HCT116 (cell line): ENCODE measurements around the gene IGFL3. TPM values are rescaled to one million over a fixed set of nuclear protein-coding genes. Genes with fewer than 3 reads are reported as not detected.

ENCODE experiments used
- ATAC-seq: fragments of 200-7000 bp; cut with Tn5 transposase; 2 replicates; pipeline ENCODE4 v1.9.1; 2020; ENCODE audit warnings: mild to moderate bottlenecking, moderate library complexity
- BruUV-seq: library from RNA; stranded (reverse); fragments of 400-500 nt; replicated peaks from 2 replicates; lab custom pipeline; 2021; lab: Mats Ljungman, UMichigan
- CTCF ChIA-PET: fragments of 300-600 bp; sonication (Branson Sonifier 250); formaldehyde crosslinking; loops from one replicate; lab custom pipeline; 2021; ENCODE audit warnings: antibody characterized with exemption; lab: Charles Lee
- POLR2A ChIA-PET: fragments of 300-600, 350-600 bp; sonication (Branson Sonifier 250); formaldehyde crosslinking; loops from one replicate; lab custom pipeline; 2021; ENCODE audit warnings: antibody characterized with exemption; lab: Charles Lee
- RAD21 ChIA-PET, 2 experiments: fragments of 300-600 bp; sonication (Branson Sonifier 250); formaldehyde crosslinking; loops; one replicate each; lab custom pipeline; 2023; ENCODE audit warnings: low total read pairs in 2 of 2; ENCODE audit not compliant: uncharacterized antibody in 2 of 2, unreplicated experiment in 2 of 2, low non-redundant PET in 1 of 2; lab: Charles Lee
- DNase-seq: peaks from one replicate; pipeline ENCODE4 v3.0.0-alpha.2; 2010; ENCODE audit warnings: low read depth, low spot score
- H2AFZ ChIP-seq: fragments of 200-600 bp; shearing (Covaris generic), sonication (generic); 2 replicates; pipeline ENCODE4 v1.6.1; 2017; ENCODE audit warnings: low read depth, mixed run types, mixed read lengths, antibody characterized with exemption, low read length; ENCODE audit not compliant: poor library complexity, severe bottlenecking
- H3K27ac ChIP-seq: 2 replicates; pipeline ENCODE4 v1.5.1; 2012; ENCODE audit warnings: low read depth, low read length
- H3K27me3 ChIP-seq: fragments of 200-600 bp; sonication (generic); 2 replicates; pipeline ENCODE4 v1.6.1; 2016; ENCODE audit warnings: mixed run types, low read length, mixed read lengths; ENCODE audit not compliant: insufficient read depth
- H3K36me3 ChIP-seq, 2 experiments: fragments of 200-500 bp in 1 of 2; fragments of 200-600 bp in 1 of 2; sonication (Bioruptor generic) in 1 of 2; sonication (generic) in 1 of 2; 2 replicates each; pipeline versions ENCODE4 v1.5.1 to v1.6.1; 2014 to 2016; ENCODE audit warnings: low read length in 2 of 2, inconsistent platforms in 1 of 2, mixed read lengths in 1 of 2, mixed run types in 1 of 2; ENCODE audit not compliant: insufficient read depth in 2 of 2, control insufficient read depth in 1 of 2
- H3K4me1 ChIP-seq, 2 experiments: fragments of 200-600 bp in 1 of 2; sonication (generic) in 1 of 2; 2 replicates each; pipeline versions ENCODE4 v1.5.1 to v1.6.1; 2012 to 2017; ENCODE audit warnings: low read length in 2 of 2, inconsistent platforms in 1 of 2, mild to moderate bottlenecking in 1 of 2, mixed read lengths in 1 of 2, mixed run types in 1 of 2, moderate library complexity in 1 of 2; ENCODE audit not compliant: insufficient read depth in 2 of 2, control insufficient read depth in 1 of 2
- H3K4me2 ChIP-seq: fragments of 200-600 bp; sonication (generic); 2 replicates; pipeline ENCODE4 v1.6.1; 2017; ENCODE audit warnings: mixed run types, low read length, mixed read lengths
- H3K4me3 ChIP-seq, 2 experiments: fragments of 200-600 bp in 1 of 2; sonication (generic) in 1 of 2; replicated peaks in 1 of 2; 2 replicates each; pipeline ENCODE4 v1.5.1; 2011 to 2016; ENCODE audit warnings: low read length in 2 of 2, control low read depth in 1 of 2, low read depth in 1 of 2, mild to moderate bottlenecking in 1 of 2, mixed read lengths in 1 of 2, mixed run types in 1 of 2
- H3K79me2 ChIP-seq: fragments of 200-600 bp; sonication (generic); 2 replicates; pipeline ENCODE4 v1.6.1; 2017; ENCODE audit warnings: mild to moderate bottlenecking, mixed run types, low read length, moderate library complexity, mixed read lengths; ENCODE audit not compliant: insufficient read depth
- H3K9ac ChIP-seq: fragments of 200-600 bp; sonication (generic); 2 replicates; pipeline ENCODE4 v1.6.1; 2016; ENCODE audit warnings: low read length, mixed read lengths
- H3K9me2 ChIP-seq: fragments of 200-600 bp; sonication (generic), shearing (Covaris generic); 2 replicates; pipeline ENCODE4 v1.6.1; 2017; ENCODE audit warnings: mixed run types, mild to moderate bottlenecking, moderate library complexity; ENCODE audit not compliant: insufficient read depth
- H3K9me3 ChIP-seq, 2 experiments: fragments of 200-500 bp in 1 of 2; fragments of 200-600 bp in 1 of 2; sonication (Bioruptor generic) in 1 of 2; sonication (generic) in 1 of 2; 2 replicates each; pipeline ENCODE4 v1.6.1; 2014 to 2017; ENCODE audit warnings: low read length in 2 of 2, mixed read lengths in 2 of 2, inconsistent platforms in 1 of 2, low read depth in 1 of 2, mild to moderate bottlenecking in 1 of 2, mixed run types in 1 of 2, moderate library complexity in 1 of 2; ENCODE audit not compliant: control insufficient read depth in 1 of 2, insufficient read depth in 1 of 2
- H4K20me1 ChIP-seq: fragments of 200-600 bp; sonication (generic), shearing (Covaris generic); 2 replicates; pipeline ENCODE4 v1.6.1; 2017; ENCODE audit warnings: mixed run types, mild to moderate bottlenecking, moderate library complexity; ENCODE audit not compliant: insufficient read depth
- ATF3 ChIP-seq: IDR thresholded peaks from 2 replicates; pipeline ENCODE4 v1.6.1; 2012
- CBX3 ChIP-seq: IDR thresholded peaks from 2 replicates; pipeline ENCODE4 v1.6.1; 2012; ENCODE audit warnings: low read depth
- CEBPB ChIP-seq: IDR thresholded peaks from 2 replicates; pipeline ENCODE4 v1.6.1; 2012; ENCODE audit warnings: low read depth
- EZH2 ChIP-seq: fragments of 200-600 bp; sonication (generic); IDR thresholded peaks from 2 replicates; pipeline ENCODE4 v1.6.1; 2017; ENCODE audit warnings: antibody characterized with exemption, mixed run types
- EZH2phosphoT487 ChIP-seq: fragments of 200-600 bp; IDR thresholded peaks from 2 replicates; pipeline ENCODE4 v1.6.1; 2018; ENCODE audit warnings: antibody characterized with exemption, borderline replicate concordance
- FOSL1 ChIP-seq: IDR thresholded peaks from 2 replicates; pipeline ENCODE4 v1.6.1; 2012; ENCODE audit warnings: low read depth
- JUND ChIP-seq: IDR thresholded peaks from 2 replicates; pipeline ENCODE4 v1.6.1; 2012
- POLR2A ChIP-seq: IDR thresholded peaks from 2 replicates; pipeline ENCODE4 v1.7.0; 2011; ENCODE audit warnings: borderline replicate concordance; ENCODE audit not compliant: insufficient read depth, insufficient read length; ENCODE audit errors: extremely low read depth
- RAD21 ChIP-seq: IDR thresholded peaks from 2 replicates; pipeline ENCODE4 v1.6.1; 2012; ENCODE audit warnings: low read depth, mild to moderate bottlenecking
- SIN3A ChIP-seq: IDR thresholded peaks from 2 replicates; pipeline ENCODE4 v1.6.1; 2012; ENCODE audit warnings: low read depth
- SP1 ChIP-seq: IDR thresholded peaks from 2 replicates; pipeline ENCODE4 v1.6.1; 2012; ENCODE audit warnings: low read depth
- SRF ChIP-seq: IDR thresholded peaks from 2 replicates; pipeline ENCODE4 v1.6.1; 2012; ENCODE audit warnings: low read depth
- TCF7L2 ChIP-seq: IDR thresholded peaks from 2 replicates; pipeline ENCODE4 v1.7.0; 2011; ENCODE audit warnings: borderline replicate concordance, inconsistent platforms; ENCODE audit not compliant: insufficient read depth, insufficient read length; ENCODE audit errors: extremely low read depth
- YY1 ChIP-seq: IDR thresholded peaks from 2 replicates; pipeline ENCODE4 v1.6.1; 2011; ENCODE audit warnings: low read length, low read depth, moderate library complexity, mild to moderate bottlenecking; ENCODE audit not compliant: insufficient replicate concordance; ENCODE audit errors: extremely low read depth
- ZFX ChIP-seq: fragments of 450-650 bp; IDR thresholded peaks from 2 replicates; pipeline ENCODE4 v1.6.1; 2017
- ZNF274 ChIP-seq: fragments of 200-500 bp; sonication (Bioruptor generic); IDR thresholded peaks from 2 replicates; pipeline ENCODE4 v1.6.1; 2014; ENCODE audit warnings: mild to moderate bottlenecking, low read depth, low read length, inconsistent platforms
- intact Hi-C: fragments of 100-400 bp; cut with micrococcal nuclease; formaldehyde crosslinking; loops from 2 replicates; pipeline ENCODE4 v1.10.0; 2022
- total RNA-seq: library from RNA; stranded (reverse); gene quantifications from one replicate; pipeline ENCODE4 v1.2.1, GENCODE V29; 2021; ENCODE audit not compliant: unreplicated experiment
- TF ChIP-seq, protein P1 (sequence below): IDR thresholded peaks from 2 replicates; pipeline ENCODE4 v1.6.1; 2012
- TF ChIP-seq, protein P2 (sequence below): IDR thresholded peaks from 2 replicates; pipeline ENCODE4 v1.6.1; 2011; ENCODE audit warnings: mild to moderate bottlenecking, low read length, moderate library complexity; ENCODE audit not compliant: insufficient replicate concordance; ENCODE audit errors: extremely low read depth

The IGFL3 gene
- total RNA-seq, 1 experiment from 2014 or later = not detected

DNA sequence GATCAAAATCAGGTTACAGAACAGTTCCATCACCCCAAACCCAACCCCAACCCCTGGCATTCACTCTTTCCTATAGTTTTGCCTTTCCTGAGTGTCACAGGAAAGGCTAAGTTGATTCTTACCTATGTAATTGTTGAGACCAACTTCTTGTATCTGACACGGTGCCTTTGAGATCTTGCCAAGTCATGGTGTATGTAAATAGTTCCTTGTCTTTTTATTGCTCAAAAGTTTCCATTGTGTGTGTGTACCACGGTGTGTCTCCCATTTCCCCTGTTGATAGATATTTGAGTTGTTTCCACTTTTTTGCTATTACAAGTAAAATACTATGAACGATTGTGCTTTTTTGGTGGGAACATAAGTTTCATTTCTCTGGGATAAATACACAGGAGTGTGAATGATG lies 20.3 kb upstream of the IGFL3 start:
- intact Hi-C loops = no loop called here
- no peak overlapping the region for H2AFZ ChIP-seq
- no peak for DNase-seq

GRCh38 chr19:46142294-46142693 lies 17.8 kb upstream of the IGFL3 start:
- no peak for DNase-seq
- ChIA-PET CTCF (no interaction called here), RAD21 (no interaction called here), POLR2A (no interaction called here)
- Histone ChIP-seq H3K9me2 (0 out of 2 replicates have a peak, but pooled peaks cover 3% of the 10 kb centered on the region), H3K4me3 (no peak overlapping the region), H3K27ac (no peak overlapping the region), H3K36me3 (no peaks in the 10 kb centered on the region), H2AFZ (no peak overlapping the region), H3K9ac (no peak overlapping the region), H4K20me1 (no peaks in the 10 kb centered on the region), H3K4me2 (no peak overlapping the region), H3K9me3 (no peaks in the 10 kb centered on the region), H3K27me3 (no peaks in the 10 kb centered on the region), H3K79me2 (no peaks in the 10 kb centered on the region), H3K4me1 (peaks cover 0 to 3% of the 10 kb centered on the region in 2 experiments; a peak in 1 of 4 replicates)
- no peak for ATAC-seq
- intact Hi-C loops = no loop called here
- BruUV-seq = no TSS peak
- TF ChIP-seq TCF7L2 = no peak
- no peak for TF ChIP-seq RAD21
- no peak for TF ChIP-seq SIN3A
- TF ChIP-seq EZH2 = no peak
- TF ChIP-seq JUND = no peak
- no peak for TF ChIP-seq EZH2phosphoT487
- no peak for TF ChIP-seq SP1
- TF ChIP-seq CEBPB = no peak
- no peak for TF ChIP-seq ZFX
- no peak for TF ChIP-seq YY1
- TF ChIP-seq, protein P1, sequence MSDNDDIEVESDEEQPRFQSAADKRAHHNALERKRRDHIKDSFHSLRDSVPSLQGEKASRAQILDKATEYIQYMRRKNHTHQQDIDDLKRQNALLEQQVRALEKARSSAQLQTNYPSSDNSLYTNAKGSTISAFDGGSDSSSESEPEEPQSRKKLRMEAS = no peak
- TF ChIP-seq SRF = no peak
- TF ChIP-seq FOSL1 = no peak
- TF ChIP-seq ZNF274 = no peak
- TF ChIP-seq, protein P2, sequence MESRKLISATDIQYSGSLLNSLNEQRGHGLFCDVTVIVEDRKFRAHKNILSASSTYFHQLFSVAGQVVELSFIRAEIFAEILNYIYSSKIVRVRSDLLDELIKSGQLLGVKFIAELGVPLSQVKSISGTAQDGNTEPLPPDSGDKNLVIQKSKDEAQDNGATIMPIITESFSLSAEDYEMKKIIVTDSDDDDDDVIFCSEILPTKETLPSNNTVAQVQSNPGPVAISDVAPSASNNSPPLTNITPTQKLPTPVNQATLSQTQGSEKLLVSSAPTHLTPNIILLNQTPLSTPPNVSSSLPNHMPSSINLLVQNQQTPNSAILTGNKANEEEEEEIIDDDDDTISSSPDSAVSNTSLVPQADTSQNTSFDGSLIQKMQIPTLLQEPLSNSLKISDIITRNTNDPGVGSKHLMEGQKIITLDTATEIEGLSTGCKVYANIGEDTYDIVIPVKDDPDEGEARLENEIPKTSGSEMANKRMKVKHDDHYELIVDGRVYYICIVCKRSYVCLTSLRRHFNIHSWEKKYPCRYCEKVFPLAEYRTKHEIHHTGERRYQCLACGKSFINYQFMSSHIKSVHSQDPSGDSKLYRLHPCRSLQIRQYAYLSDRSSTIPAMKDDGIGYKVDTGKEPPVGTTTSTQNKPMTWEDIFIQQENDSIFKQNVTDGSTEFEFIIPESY = no peak
- TF ChIP-seq POLR2A = no peak
- no peak for TF ChIP-seq ATF3

More for the DNA sequence above, 20.3 kb upstream of the IGFL3 start:
- Histone ChIP-seq H3K4me3 (no peak overlapping the region), H4K20me1 (no peaks in the 10 kb centered on the region), H3K27ac (no peak overlapping the region), H3K79me2 (no peaks in the 10 kb centered on the region), H3K4me1 (peaks cover 0 to 19% of the 10 kb centered on the region in 2 experiments; a peak in 2 of 4 replicates), H3K4me2 (no peak overlapping the region), H3K9me2 (0 out of 2 replicates have a peak, but pooled peaks cover 3% of the 10 kb centered on the region), H3K36me3 (no peaks in the 10 kb centered on the region), H3K9me3 (no peaks in the 10 kb centered on the region), H3K9ac (no peak overlapping the region), H3K27me3 (no peaks in the 10 kb centered on the region)
- ChIA-PET RAD21 (no interaction called here), POLR2A (no interaction called here), CTCF (no interaction called here)
- TF ChIP-seq CBX3 (no peak), EZH2phosphoT487 (no peak), SIN3A (no peak)
- ATAC-seq = no peak
- BruUV-seq = no TSS peak
